LNCaP clone FGC (cell line): Measurements from ENCODE around the gene COQ5.
A peak's percentile ranks its signal among the peaks of the same experiment; 100 is the strongest.

ENCODE experiments used
- DNase-seq: peaks from one replicate; pipeline ENCODE4 v3.0.0-alpha.2; 2011; ENCODE audit warnings: low read depth
- H3K4me3 ChIP-seq: 2 replicates; pipeline ENCODE4 v1.5.1; 2011; ENCODE audit warnings: mild to moderate bottlenecking, low read depth, low read length, control low read depth
- CTCF ChIP-seq: IDR thresholded peaks from 2 replicates; pipeline ENCODE4 v1.5.1; 2012; ENCODE audit warnings: mild to moderate bottlenecking; ENCODE audit not compliant: control insufficient read depth, insufficient read depth; ENCODE audit errors: extremely low read depth

COQ5 gene, protein sequence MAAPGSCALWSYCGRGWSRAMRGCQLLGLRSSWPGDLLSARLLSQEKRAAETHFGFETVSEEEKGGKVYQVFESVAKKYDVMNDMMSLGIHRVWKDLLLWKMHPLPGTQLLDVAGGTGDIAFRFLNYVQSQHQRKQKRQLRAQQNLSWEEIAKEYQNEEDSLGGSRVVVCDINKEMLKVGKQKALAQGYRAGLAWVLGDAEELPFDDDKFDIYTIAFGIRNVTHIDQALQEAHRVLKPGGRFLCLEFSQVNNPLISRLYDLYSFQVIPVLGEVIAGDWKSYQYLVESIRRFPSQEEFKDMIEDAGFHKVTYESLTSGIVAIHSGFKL

DNA sequence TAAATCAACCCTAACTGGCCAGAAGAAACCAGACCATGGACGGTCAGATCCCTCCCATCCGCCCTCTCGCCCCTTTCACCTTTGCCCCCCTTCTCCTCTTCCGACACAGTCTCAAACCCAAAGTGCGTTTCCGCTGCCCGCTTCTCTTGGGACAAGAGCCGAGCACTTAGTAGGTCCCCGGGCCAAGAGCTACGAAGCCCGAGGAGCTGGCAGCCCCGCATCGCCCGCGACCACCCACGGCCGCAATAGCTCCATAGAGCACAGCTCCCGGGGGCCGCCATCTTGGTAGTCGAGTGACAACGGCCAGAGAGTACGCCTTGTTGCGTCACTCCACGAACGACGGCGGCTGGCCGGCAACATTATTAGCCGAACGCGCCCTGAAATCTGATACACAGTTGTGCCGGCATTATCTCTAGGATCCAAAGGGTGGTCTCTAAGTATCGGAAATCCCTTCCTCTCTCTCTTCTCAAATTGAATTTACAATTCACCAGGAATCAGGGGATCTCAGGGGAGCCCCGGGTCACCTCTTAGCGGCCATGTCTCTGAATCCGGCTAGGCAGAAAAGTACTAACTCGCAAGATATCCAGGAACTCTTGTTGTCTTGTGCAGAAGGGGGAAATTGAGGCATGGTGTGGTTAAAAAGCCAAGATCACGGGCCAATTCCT, at the start of gene COQ5:
Gene COQ5 (minus strand): TSS at position 298 of the 665 bp plus-strand sequence. CDS start 17 bp downstream, at position 281.
- peak within 1 kb of the TSS; percentile 84 for H3K4me3 ChIP-seq
- TF ChIP-seq CTCF = no peak
- DNase-seq = no peak

DNA sequence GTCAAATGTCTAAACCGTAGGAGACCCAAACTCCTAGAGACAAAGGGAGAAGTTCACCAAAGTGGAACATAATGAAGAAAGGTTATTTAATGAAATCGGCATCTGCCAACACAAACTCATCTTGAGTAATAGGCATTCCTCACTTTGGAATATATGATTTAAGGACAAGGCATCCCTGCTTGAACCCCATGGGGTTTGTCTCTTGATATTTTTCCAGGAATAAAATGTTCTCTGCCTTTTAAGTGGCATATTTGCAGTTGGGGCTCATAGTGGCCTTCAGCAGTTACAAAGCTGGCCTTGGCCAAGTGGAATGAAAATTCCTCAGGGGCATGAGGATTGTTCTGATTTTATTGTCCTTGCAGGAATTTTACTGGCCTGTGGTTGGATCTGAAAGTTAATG, 45.1 kb upstream of the COQ5 start:
- no peak overlapping the region for H3K4me3 ChIP-seq
- DNase-seq = no peak
- TF ChIP-seq CTCF = no peak

DNA sequence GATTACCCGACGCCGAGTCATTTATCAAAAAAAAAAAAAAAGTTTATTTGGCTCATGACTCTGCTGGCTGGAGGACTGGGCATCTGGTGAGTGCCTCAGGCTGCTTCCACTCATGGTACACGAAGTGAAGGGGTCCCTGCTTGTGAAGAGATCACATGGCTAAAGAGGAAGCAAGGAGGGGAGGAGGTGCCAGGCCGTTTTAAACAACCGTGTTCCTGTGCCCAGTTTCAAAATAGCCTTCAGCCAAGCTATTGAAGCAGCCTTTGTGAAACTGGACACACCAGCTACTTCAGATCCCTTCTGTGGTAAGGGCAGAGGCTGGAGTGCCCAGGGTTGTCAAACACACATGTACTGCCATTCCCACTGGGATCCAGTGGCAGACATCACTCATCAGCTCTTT, 44.6 kb upstream of the COQ5 start:
- H3K4me3 ChIP-seq = no peak overlapping the region
- TF ChIP-seq CTCF = no peak
- no peak for DNase-seq

- no peak overlapping the region for H3K4me3 ChIP-seq
- DNase-seq = no peak
- TF ChIP-seq CTCF = no peak
Measured at GRCh38 chr12:120571299-120571698, 42.3 kb upstream of the COQ5 start.

- no peak for DNase-seq
- H3K4me3 ChIP-seq = no peak overlapping the region
- TF ChIP-seq CTCF = no peak
Measured at GRCh38 chr12:120563495-120563894, 34.5 kb upstream of the COQ5 start.

- no peak for DNase-seq
- no peak for TF ChIP-seq CTCF
- H3K4me3 ChIP-seq = no peak overlapping the region
Measured at GRCh38 chr12:120562906-120563305, 33.9 kb upstream of the COQ5 start.
